Tibial nerve (tissue), 4 donors: ENCODE results near the gene NTPCR.

ENCODE experiments used
- CTCF ChIP-seq, 5 experiments: fragments of 200-600 bp in 3 of 5; fragments of 450-650 bp in 2 of 5; sonication (generic) in 3 of 5; IDR thresholded peaks; one replicate each; pipeline ENCODE4 v1.5.1; 2016 to 2019; ENCODE audit warnings: antibody characterized with exemption in 5 of 5, mild to moderate bottlenecking in 3 of 5, moderate library complexity in 2 of 5
- EP300 ChIP-seq, 2 donors: sonication (generic); formaldehyde crosslinking; IDR thresholded peaks; one replicate each; pipeline ENCODE4 v1.6.1; 2017; ENCODE audit warnings: antibody characterized with exemption in 2 of 2, mild to moderate bottlenecking in 1 of 2
- POLR2A ChIP-seq, 2 donors: fragments of 450-650 bp; IDR thresholded peaks; one replicate each; pipeline ENCODE4 v1.6.1; 2017; ENCODE audit warnings: antibody characterized with exemption in 2 of 2, mild to moderate bottlenecking in 2 of 2, moderate library complexity in 2 of 2

- no peak for TF ChIP-seq CTCF (IDR thresholded peaks at IDR 0.05)
- TF ChIP-seq POLR2A (IDR thresholded peaks at IDR 0.05) = no peak
- no peak for TF ChIP-seq EP300 (IDR thresholded peaks at IDR 0.05)
Measured at GRCh38 chr1:232917053-232917452, 33.4 kb upstream of the NTPCR start.
